Hepatocyte (in vitro differentiated cells): ENCODE results near the gene XPNPEP1.

Source experiments
- EZH2 ChIP-seq: fragments of 200-600 bp; sonication (generic); IDR thresholded peaks from 2 replicates; pipeline ENCODE4 v1.6.1; 2016; ENCODE audit warnings: antibody characterized with exemption, mild to moderate bottlenecking, borderline replicate concordance
- EZH2phosphoT487 ChIP-seq: fragments of 200-600 bp; sonication (generic); IDR thresholded peaks from one replicate; pipeline ENCODE4 v1.6.1; 2018; ENCODE audit warnings: antibody characterized with exemption, mild to moderate bottlenecking, low read depth, moderate library complexity; ENCODE audit not compliant: unreplicated experiment, severe bottlenecking
- TF ChIP-seq, protein P1 (sequence below): fragments of 200-600 bp; sonication (generic); IDR thresholded peaks from 2 replicates; pipeline ENCODE4 v1.5.1; 2016; ENCODE audit warnings: antibody characterized with exemption, mild to moderate bottlenecking; ENCODE audit not compliant: poor library complexity

DNA sequence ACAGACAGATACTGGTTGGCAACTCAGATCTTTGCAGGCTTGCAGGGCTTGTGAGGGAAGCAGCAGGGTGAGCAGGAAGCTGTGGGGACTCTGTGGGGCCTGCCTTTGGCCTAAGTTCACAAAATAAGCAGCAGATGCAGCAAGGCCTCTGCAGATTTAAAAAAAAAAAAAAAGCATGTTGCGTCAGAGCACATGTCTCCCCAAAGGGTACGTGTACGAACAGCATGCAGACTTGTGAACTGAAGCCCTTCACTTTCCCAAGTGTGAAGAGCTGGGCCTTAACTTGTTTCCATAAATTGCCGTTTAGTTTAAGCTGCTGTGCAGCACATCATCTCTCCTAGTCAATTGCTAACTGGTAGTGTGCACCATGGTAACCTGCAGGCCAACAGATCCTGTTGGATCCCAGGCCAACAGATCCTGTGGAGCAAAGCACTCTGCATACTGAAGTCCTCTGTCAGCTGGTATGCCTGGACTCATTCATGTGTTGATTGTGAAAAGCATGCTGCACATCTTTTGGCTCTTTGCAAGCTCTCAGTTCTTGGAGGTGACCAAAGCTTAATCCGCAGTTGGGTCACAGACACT, 10.8 kb upstream of the XPNPEP1 start:
- TF ChIP-seq, protein P1, sequence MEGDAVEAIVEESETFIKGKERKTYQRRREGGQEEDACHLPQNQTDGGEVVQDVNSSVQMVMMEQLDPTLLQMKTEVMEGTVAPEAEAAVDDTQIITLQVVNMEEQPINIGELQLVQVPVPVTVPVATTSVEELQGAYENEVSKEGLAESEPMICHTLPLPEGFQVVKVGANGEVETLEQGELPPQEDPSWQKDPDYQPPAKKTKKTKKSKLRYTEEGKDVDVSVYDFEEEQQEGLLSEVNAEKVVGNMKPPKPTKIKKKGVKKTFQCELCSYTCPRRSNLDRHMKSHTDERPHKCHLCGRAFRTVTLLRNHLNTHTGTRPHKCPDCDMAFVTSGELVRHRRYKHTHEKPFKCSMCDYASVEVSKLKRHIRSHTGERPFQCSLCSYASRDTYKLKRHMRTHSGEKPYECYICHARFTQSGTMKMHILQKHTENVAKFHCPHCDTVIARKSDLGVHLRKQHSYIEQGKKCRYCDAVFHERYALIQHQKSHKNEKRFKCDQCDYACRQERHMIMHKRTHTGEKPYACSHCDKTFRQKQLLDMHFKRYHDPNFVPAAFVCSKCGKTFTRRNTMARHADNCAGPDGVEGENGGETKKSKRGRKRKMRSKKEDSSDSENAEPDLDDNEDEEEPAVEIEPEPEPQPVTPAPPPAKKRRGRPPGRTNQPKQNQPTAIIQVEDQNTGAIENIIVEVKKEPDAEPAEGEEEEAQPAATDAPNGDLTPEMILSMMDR, result no peak
- no peak for TF ChIP-seq EZH2
- no peak for TF ChIP-seq EZH2phosphoT487
